Stimulated activated CD8-positive, alpha-beta memory T cell treated with anti-CD3 and anti-CD28 coated beads, Interleukin-7, amount 100 ng/mL, for 4 hours (primary cell): Measurements from ENCODE around the gene WDR38.

Experiments
- DNase-seq, 2 donors: peaks; one replicate each; pipeline ENCODE4 v3.0.0-alpha.2; 2020; ENCODE audit warnings: low read depth in 2 of 2

The WDR38 gene

DNA sequence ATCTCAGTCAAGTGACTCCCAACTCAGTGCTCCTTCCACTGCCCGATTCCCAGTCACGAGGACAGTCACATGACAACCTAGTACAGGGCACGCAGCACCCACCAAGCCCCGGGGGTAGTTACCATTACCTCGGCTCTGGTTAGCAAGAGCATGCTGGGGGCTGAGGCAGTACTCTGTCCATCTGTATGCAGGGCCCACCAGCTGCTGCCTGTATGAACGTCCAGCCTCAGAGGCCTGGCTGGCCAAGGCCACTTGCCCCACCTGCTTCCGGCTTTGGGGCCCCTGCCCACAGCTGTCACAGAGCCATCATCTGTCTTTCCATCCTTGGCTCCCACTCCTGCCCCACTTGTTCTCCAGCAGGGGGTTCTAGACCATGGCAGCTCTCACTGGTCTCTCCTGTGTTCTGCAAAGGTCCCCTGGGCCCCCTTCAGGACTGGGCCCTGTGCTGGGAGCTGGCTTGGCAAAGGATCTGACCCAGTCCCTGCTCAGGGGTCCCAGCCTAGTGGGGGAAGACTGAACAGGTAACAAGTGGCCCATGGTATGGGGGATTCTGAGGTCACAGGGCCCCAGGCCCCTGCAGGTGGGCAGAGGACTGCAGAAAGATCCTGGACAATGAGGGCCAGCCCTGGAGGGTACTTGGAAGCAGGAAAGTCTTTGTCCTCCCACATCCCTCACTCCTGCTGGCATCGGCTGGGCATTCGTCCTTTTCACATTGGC, 5.2 kb downstream of the WDR38 start:
- no peak for DNase-seq

DNA sequence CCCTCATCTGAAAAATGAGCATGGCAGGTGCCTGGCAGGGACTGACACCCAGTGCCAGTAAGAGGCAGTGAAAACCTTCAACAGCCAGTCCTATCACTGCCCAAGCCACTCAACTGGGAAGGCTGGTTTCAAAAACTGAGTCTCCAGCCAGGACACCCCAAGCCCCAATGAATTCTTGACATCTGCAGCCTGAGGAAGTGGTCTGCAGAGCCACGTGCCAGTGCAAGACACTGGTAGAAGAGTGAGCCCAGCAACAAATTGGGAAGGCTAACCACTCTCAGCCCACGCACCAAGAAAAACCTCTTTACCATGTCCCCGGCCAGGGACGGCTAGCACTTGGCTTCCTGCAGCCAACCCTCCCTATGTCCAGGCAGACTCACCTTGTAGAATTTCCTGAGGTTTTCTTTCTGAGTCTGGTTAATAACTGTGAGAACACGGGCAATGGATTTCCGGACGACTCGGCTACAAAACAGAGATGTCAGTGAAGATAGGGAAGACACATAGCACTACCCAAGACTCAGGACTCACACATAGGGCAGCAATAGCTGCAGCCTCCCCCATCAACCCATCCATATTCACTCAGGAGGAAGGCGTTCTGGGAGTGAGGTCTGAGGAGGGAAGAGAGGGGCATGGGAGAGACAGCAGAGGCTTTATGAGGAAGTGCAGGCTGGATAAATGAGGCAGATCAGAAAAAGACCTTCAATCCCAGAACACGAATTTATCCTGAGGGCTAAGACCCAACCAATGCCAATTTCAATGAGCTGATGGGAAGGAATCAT, 6.7 kb downstream of the WDR38 start:
- DNase-seq: no peak

DNA sequence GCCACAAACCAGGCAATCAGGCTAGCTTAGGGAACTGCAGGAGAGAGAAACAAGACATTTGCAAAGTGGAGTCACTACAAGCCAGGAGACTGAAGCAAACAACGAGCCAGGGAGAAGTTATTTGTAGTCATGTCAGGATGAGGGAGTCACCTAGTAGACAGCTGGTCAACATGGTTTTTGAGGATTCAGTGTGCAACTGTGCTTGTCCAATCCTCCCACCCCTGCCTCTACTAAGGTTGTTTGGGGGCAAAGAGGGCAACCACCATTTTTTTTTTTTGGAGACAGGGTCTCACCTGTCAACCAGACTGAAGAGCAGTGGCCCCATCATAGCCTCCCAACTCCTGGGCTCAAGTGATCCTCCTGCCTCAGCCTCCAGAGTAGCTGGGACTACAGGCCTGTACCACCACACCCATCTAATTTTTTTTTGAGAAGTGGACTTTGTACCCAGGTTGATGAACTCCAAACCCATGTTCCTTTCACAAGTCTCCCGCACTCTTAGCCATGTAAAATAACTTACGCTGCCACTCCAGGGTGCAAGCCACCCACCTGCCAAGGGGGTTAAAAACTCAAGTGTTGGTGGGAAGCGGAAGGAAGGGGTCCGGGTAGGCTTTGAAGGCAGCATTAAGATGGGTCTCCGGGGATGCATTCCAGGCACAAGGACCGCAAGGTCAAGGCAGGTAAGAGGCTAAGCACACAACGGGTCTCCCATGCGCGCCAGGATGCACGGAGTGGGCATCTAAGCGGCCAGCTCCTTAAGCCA, 7.5 kb downstream of the WDR38 start:
- no peak for DNase-seq

DNA sequence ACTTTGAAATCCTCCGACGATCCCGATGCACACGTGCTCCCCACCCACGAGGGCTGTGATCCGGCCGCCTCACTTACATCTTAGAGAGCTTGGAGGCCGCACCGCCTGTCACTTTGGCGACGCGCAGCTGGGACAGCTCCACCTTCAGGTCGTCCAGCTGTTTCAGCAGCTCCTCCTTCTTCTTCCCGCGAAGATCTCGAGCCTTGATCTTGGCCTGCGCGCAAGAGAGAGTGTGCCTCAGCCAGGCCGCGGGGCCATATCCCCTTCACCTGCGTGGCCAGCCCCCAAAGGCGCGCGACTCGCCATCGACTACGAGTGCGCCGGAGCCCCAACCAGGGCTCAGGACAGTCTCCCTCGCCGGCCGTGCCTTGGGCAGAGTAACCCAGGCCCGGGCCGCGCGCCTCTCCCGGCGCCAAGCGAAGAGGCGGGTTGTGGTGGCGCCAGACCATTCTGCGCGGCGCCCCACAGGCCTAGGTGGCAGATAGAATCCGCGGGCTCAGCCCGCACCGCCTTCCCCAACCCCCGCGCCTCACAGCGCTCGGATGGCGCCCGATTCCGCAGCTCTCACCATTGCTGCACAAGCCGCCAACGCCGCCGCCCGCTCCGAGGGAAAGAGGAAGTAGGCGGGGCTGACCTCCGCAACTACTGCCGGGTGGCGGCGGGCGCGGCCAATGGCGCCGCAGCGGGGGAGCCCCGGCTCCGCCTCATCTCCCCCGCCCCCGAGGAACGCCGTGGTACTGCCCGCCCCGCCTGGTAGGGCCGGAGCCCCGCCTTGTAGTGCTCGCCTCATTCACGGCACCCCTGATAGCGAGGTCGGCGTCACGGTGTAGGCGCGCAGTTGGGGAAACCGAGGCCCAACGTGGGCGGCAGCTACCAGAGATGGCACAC, 8.3 kb downstream of the WDR38 start, which contains the start of the genes ARPC5L and RPL35:
ARPC5L (plus strand) TSS at position 789 of the 888 bp plus-strand sequence. CDS start 7,161 bp downstream, outside the sequence.
RPL35 (minus strand) TSS at position 616 of the 888 bp plus-strand sequence; CDS start at position 571, 45 bp downstream.
- peak; percentile 92 to 95 for DNase-seq

DNA sequence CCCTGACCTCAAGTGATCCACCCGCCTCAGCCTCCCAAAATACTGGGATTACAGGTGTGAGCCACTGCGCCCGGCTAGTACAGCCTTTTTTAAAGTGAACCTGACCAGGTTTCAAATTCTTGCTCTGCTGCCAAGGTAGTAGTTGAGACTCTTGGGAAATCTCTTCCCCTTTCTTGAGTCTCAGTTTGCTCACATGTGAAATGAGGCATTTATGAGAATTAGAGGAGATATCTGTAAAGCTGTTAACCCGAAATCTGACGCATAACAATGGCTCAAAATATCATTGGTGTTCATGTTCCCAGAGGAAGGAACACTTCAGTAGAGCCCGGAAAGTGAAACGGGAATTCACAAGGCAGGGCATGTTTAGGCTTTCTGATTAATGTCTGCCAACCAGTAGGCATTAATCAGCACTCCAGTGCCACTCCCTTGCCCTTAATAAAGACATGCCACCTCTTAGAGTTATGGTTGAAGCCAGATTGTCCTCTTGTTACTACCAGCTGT, 10.2 kb downstream of the WDR38 start:
- no peak for DNase-seq

DNA sequence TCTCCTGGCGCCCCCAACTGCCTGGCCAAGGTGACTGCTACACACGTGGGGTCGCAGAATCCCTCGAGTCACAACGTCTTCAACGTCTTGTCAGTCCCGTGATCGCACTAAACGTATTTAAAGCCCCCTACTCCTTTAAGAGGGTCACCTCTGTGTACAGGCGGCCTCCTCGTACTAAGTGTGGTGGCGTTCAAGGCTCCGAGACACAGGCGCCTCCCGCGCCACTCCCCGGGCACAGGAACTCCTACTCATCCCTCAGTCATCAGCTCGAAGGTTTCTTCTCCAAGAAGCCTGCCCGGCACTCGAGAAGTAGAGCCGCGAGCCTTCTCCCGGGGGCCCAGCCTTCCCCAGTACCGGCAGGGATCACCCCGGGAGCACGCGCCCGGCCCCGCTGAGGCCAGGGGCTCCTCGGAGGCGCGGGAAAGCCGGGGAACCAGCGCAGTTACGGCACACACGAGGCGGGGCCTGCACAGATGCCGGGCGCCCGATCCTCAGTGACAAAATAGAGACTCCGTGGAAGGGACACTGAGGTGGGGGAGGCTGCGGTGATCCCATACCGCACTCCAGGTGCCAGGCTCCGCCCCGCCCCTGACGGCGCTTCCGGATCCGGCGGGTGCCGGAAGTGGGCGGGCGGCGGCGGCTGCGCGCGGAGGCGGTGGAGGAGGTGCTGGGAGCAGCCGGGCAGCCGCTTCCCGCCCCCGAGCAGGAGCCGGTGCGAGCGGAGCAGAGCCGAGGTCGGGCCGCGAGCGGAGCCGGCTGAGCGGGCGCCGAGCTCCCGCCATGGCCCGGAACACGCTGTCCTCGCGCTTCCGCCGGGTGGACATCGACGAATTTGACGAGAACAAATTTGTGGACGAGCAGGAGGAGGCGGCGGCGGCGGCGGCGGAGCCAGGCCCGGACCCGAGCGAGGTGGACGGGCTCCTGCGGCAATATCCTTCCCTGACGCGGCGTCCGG, 15.5 kb downstream of the WDR38 start:
- peak; percentile 83 to 92 for DNase-seq

DNA sequence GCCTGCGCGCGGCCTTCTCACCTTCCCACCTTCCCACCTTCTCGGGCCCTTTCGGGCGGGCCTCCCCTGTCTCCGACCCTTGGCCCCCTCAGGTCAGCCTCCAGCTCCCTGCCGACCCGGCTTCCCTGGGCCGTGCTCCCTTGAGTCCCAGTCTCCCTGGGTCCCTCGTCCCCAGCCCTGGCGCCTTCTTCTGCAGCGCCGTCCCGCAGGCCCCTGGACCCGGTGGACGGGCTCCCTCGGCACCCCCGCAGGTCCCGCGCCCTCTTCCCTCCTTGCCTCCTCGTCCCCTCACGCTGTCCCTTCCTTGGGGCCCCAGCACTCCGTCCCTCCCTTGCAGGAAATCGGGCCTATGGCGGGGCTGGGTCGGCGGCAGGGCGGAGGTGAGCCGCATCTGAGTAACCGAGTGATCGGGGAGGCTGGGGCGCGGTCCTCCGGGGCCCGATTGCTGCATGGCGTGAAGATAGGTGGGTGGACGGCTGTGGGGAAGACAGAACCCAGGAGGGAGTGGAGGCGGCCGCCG, 16.3 kb downstream of the WDR38 start:
- peak in 1 of 2 donors; percentile 33 for DNase-seq

DNA sequence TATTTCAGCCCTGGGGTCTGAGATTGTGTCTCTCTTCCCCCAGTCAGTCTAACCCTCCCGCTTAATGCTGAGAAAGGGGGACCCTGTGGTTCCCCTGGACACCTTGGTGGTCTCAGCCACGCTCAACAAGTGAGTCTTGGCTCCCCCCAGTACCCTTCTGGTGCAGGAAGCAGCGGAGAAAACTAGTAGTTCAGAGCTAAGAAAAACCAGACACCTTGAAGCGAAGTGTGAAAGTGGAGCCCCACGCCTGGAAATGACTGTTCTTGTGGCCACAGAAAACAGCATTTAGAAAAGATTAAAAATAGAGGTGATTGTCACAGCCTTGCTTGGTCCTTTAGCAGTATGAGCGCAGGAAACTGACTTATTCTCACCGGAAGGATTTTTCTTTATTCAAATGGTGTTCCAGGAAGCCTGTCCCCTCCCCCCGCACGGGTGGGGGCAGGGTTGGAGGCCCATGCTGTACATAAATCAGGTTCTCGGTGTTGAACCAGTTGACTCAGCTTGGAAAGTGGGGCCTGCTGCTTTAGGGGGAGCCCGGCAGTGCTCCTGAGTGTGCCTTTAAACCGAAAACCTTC, 16.8 kb downstream of the WDR38 start:
- peak; percentile 86 to 91 for DNase-seq

DNA sequence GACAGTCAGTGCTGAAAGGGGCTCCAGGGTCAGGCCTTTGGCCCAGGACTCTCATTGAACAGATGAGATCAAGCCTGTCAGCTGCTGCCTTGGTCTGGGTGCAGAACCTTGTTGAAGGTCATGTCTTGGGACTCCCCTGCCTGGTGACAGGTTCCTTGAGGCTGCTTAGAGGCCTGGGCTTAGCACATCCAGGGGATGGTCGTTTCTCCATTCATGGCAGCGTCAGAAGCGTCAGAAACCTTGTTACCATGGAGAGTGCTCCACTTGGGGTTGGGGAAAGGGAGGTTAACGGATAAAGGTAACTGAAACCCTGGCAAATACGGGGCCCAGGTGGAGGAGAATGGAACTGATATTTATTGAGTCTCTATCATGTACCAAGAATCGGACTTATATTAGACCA, 17.5 kb downstream of the WDR38 start:
- no peak for DNase-seq

DNA sequence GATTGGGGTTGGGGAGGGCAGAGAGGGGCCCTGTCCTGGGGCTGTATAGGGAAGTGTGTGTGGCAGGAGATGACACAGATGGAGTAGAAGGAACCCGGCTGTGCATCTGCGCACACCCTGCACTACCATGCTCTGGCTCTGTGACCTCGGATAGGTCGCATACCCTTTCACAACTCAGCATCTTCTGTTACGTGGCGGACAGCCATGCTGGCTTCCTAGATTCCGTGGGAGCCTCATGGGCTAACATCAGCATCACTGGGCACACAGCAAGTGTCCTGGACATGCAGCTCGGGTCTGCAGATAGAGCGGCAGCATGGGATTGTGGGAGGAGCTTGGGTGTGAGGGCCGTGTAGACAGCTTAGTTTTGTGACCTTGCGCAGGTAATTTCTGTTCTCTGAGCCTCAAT, 17.9 kb downstream of the WDR38 start:
- no peak for DNase-seq

DNA sequence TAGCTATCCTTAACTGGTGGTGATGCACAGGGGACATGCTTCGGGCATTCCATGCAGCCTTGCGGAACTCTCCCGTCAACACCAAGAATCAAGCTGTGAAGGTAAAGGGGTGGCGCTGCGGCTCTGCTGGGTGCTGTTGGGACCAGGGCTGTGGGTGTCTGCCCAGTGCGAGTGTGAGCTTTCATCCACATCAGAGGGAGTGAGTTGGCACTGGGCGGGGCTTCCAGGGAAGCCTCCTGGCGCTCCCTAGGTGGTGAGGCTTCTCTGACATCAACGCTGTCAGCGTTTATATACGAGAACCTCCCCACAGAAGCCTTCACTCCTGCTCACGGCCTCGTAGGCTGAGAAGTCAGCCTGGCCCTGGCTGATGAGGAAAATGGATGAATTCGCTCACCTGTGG, 20.4 kb downstream of the WDR38 start:
- peak in 1 of 2 donors; percentile 43 for DNase-seq

DNA sequence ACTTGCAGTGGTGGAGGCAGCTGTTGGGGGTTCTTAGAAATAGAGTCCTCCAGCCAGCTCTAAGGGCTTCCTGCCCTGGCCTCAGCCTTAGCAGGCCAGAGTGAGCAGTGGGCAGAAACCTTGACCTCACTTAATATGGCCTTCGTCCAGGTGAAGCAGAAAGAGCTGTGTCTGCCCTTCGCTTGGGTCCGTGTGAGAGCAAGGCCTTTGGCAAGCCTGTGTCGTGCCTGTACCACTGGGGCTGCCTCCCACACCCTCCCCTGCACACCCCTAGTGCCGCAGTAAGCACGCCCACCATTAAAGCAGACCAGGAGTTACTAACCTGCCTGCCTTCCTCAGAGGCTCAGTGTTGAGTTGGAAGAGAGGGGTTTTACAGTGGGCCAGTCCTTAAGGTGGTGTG, 22.2 kb downstream of the WDR38 start:
- DNase-seq: no peak

DNA sequence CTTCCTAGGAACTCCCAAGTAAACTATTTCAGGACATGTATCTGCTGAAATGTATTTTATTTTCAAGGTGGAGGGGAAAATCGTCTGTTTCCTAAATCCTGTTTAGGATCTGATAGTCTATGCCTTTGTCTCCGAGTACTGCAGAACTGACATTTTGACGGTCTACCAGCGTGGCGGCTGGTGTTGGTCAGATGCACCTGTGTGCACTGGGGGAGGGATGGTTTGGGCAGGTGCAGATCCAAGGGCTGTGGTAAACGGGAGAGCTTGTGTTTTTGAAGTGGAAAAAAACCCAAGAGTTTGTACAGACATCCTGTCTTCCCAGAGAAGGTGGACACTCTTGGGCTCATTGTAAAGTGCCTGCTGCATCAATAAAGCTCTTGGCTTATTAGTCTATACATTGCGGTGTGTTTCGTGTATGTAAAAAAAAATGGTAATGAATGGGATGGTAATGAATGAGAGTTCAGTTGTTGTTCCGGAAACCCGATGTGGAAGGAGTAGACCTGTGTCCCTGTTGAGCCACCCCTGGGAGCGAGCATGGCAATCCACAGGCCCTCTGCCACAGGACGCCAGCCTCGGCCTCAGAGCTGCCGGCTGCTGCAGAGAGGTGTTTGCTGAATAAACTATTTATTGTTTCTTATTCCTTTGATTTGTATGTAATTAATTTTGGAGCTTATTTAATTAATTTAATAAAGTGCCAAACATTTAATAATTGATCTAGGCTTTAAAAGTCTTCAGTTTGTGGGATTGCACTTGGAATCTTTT, 23.9 kb downstream of the WDR38 start:
- DNase-seq: no peak

DNA sequence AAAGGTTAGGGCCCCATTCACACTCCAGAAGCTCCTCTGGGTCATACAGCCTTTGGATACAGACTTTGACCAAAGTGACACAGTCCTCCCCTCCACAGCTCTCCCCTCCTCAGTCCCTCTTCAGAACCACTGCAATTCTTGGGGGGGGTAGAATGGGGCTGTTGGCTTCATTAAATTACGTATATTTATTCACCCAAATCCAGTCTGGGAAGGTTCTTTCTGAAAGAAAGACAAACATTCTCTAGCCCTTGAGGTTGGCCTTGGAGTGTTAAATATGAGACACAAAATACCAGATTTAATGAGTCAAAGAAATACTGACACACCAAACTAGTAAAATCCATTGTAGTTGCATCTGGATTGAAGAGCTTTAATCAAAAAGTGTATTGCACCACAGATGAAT, 24.8 kb downstream of the WDR38 start:
- no peak for DNase-seq

DNA sequence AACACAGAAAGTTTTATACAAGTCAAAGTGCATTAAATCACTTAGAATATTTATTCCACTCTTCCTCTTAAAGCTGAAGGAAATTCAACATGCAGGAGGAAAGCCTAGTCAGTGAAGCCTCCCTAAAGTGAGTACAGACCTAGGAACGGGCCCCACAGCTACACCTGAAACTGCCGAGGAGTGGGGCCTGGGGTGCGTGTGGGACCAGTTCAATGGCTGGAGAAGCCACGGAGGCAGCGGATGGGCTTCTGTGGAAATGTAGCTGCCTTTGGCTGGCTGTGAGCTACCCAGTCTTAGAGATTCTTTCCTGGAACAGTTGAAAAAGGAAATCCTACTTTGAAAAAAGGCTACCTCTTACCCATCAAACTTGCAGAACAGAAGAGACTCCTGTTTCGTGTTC, 25.3 kb downstream of the WDR38 start:
- DNase-seq: no peak

DNA sequence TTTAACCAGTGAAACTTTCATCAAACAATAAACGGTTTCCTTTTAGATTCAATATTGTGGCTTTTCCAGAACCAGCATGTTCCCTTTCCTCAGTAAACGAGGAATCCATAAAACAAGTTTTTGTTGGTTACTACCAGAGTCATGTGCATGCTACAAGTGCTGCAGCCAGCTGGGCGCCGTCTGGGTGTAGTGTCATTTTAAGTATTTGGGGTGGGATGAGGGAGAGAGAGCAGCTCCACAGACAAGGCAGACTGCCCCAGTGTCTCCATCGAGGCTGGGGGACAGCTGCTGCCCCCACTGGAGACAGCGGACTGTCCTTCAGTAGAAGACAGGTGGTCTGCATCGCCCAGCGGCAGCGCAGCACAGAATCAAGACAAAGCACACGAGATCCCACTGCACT, 26.0 kb downstream of the WDR38 start:
- DNase-seq: no peak

DNA sequence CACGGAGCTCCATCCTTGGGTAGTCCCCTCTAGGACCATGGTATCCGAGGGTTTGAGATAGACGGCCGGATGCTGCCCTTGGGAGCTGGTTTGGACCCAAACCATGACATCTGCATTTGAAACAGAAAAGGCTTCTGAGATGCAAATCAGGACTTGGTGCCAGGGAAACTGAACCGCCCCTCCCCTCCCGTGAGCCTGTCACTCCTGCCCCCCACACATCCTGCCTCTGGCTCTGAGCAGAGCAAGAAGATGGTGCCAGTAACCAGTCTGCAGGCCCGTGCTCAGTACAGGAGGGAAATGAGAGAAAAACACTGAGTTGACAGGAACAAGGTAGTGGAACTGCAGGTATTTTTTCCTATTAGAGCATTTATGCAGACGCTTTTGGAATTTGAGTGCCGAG, 27.2 kb downstream of the WDR38 start:
- DNase-seq: no peak

DNA sequence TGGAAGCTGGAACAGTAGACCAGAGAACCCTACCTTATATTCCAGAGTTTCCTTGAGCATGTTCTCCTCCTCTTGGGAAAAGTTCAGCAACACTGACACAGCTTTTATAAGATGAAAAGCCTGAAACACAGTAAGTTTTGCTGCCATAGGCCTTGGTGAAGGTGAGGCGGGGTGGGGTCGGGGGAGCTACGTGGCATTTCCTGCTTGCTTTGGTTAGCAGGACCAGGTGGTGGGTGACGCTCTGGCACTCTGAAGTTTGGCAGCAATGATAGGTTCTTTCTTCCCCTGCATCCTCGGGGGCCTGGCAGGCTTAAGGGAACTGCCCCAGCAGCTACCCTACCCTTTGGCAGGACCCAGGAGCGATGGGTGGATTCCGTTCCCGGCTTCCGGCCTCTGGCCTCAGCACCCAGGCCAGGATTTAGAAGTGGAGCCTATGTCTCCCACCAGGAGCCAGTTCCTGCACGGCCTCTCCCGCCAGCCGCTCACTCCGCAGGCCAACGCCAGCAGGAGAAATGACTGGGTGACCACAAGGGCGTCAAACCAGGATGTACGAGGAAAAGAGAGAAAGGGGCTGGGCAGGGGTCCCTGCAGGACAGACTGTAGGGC, 28.0 kb downstream of the WDR38 start:
- DNase-seq: no peak
